H1 (cell line): ENCODE measurements around the gene CUL9. TPM values are rescaled to one million over a fixed set of nuclear protein-coding genes. Genes with fewer than 3 reads are reported as not detected.

ENCODE experiments used
- BCL11A ChIP-seq, 2 experiments: IDR thresholded peaks; one replicate each; pipeline ENCODE4 v1.6.1; 2011; ENCODE audit warnings: low read depth in 2 of 2, low read length in 2 of 2, mild to moderate bottlenecking in 2 of 2
- E2F6 ChIP-seq: IDR thresholded peaks from 2 replicates; pipeline ENCODE4 v1.6.1; 2012; ENCODE audit warnings: inconsistent platforms
- EZH2 ChIP-seq: fragments of 200-600 bp; sonication (generic); IDR thresholded peaks from 2 replicates; pipeline ENCODE4 v1.7.1; 2012; ENCODE audit warnings: low read depth, mild to moderate bottlenecking, moderate library complexity, low read length, inconsistent platforms; ENCODE audit not compliant: severe bottlenecking
- KDM1A ChIP-seq: fragments of 200-600, 300-600 bp; sonication (generic); IDR thresholded peaks from 2 replicates; pipeline ENCODE4 v1.7.1; 2016; ENCODE audit warnings: mild to moderate bottlenecking, low read length, borderline replicate concordance
- KDM4A ChIP-seq: IDR thresholded peaks from one replicate; pipeline ENCODE4 v1.7.1; 2012; ENCODE audit warnings: low read depth, mild to moderate bottlenecking, moderate library complexity, low read length, inconsistent platforms; ENCODE audit not compliant: severe bottlenecking
- RFX5 ChIP-seq: IDR thresholded peaks from 2 replicates; pipeline ENCODE4 v1.6.1; 2011; ENCODE audit warnings: low read depth, low read length, improper control_type of control experiment, borderline replicate concordance
- polyA plus RNA-seq, 7 experiments: library from polyadenylated mRNA; depleted of rRNA in 3 of 7; stranded (reverse) in 5 of 7; unstranded in 2 of 7; fragments of >200 nt in 5 of 7; fragments of 200-250 nt in 2 of 7; gene quantifications; 1 replicate in 5 of 7; 2 replicates in 1 of 7; 4 replicates in 1 of 7; pipeline versions ENCODE4 v1.2.1 to v1.2.3, GENCODE V29; 2011 to 2013; ENCODE audit warnings: missing spikeins in 2 of 7, mixed read lengths in 2 of 7
- total RNA-seq: library from RNA; stranded (reverse); fragmentation: NEBNext Ultra II Directional; extraction: Animal tissue kit (Norgen Biotek cat#: 25700); gene quantifications from 2 replicates; pipeline ENCODE4 v1.2.1, GENCODE V29; 2021

CUL9 gene
- total and polyA plus RNA-seq, 2 of the 8 experiments (the other 6 are each of a cell fraction or from before 2014, with no cell fraction given), result 7.7 to 9.8 TPM

GRCh38 chr6:43170931-43171706 lies 10.9 kb upstream of the CUL9 start, which contains the start of gene SRF (continued):
- TF ChIP-seq EZH2, result no peak
- no peak for TF ChIP-seq E2F6
- no peak for TF ChIP-seq BCL11A (IDR thresholded peaks at IDR 0.05; ENCODE audit: low read depth in 2 of 2, low read length in 2 of 2)
- no peak for TF ChIP-seq KDM4A
- no peak for TF ChIP-seq RFX5
- TF ChIP-seq KDM1A, result no peak
